AG10803 (cell line): ENCODE measurements around the gene AMIGO2.

Experiments
- DNase-seq: peaks from one replicate; pipeline ENCODE4 v3.0.0; 2010; ENCODE audit warnings: low read depth
- H3K4me3 ChIP-seq: 2 replicates; pipeline ENCODE4 v1.5.1; 2011; ENCODE audit warnings: mild to moderate bottlenecking, low read length, control low read depth
- CTCF ChIP-seq: conservative IDR thresholded peaks from 2 replicates; pipeline ENCODE4 v1.5.1; 2011; ENCODE audit warnings: mild to moderate bottlenecking, low read length, control low read depth, inconsistent platforms

AMIGO2 gene

GRCh38 chr12:47078733-47079467 is 859 bp downstream of the AMIGO2 start:
- no peak for TF ChIP-seq CTCF
- DNase-seq, result peak; percentile 49

GRCh38 chr12:47078086-47078395 is 1.7 kb downstream of the AMIGO2 start:
- DNase-seq, result no peak
- TF ChIP-seq CTCF, result no peak
- peak overlapping the region; percentile 80 for H3K4me3 ChIP-seq

More at GRCh38 chr12:47078733-47079467, 859 bp downstream of the AMIGO2 start:
- peak overlapping the region; percentile 80 for H3K4me3 ChIP-seq

DNA sequence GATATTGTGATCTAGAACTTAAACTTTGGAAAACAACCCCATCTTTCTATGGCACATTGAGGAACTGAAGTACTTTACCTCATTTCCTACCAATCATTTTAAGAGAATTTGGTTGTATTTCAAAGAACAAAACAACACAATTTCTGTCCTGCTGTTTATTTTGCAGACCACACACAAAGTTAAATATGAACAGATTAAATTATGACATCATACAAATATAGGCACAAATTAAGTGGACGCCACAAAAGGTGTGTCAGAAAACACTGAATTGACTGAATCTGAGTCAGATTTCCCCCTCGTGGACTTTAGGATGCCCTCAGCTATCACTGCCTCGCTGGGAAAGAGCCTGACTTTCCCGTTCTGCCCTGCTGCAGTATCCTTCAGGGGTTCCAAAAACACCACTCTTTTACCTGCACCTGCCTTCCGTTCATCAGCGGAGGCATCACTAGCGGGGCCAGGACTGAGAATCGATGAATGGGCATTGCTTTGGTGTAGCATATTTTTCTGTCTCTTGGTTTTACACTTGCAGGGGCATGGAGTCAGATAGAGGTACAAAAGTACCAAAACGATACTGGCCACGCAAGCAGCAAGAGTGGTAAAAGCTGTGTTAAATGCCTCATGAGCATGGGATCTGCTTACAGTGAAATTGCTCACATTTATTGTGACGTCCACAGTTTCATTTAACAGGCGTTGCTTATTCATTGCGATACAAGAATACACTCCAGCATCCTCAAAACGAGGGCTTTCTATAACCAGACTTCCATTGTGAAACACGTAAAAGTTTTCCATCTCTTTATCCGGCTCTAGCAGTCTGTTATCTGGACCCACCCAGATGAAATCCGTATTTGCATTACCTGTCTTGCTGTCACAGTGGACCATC is 2.3 kb downstream of the AMIGO2 start:
- no peak for TF ChIP-seq CTCF
- no peak for DNase-seq
- H3K4me3 ChIP-seq, result peak overlapping the region; percentile 80

DNA sequence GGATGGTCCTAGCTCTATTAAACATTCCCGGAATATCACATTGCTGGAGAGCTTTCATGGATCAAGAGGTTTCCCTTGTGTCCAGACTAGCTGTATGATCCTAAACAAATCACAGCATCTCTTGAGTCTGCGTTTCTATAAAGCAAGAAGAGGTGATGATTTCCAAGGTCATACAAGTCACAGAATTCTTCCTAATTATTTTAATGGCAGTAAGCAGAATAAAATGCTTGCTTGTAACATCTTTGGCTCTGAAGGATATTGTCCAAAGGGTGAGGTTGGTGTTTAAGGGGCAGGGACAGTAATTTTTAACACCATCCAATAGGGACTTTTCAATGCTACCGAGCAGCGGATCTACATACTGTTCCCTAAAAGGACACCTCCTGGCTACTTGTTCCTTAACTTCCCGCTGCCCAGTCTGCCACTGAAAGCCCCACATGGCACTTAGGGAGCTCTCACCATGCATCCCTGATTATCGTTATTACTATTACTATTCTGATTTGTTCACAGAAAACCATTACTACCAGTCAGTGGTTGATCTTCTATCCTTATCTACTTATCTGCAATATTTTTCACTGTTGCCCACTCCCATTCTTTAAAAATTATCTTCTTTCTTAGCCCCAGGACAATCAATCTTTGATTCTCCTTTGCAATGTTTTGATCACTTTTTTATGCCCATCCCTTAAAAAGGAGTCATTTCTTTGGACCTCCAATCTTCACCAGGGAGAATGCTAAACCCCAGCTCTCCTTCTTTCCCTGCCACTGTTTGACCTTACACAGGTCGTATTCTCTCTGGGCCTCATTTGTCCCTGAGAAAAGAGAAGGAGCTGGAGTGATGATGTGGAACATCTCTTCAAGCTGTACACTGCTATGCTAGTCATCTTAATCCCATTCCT is 4.3 kb downstream of the AMIGO2 start:
- DNase-seq, result no peak
- no peak for TF ChIP-seq CTCF
- no peak overlapping the region for H3K4me3 ChIP-seq

DNA sequence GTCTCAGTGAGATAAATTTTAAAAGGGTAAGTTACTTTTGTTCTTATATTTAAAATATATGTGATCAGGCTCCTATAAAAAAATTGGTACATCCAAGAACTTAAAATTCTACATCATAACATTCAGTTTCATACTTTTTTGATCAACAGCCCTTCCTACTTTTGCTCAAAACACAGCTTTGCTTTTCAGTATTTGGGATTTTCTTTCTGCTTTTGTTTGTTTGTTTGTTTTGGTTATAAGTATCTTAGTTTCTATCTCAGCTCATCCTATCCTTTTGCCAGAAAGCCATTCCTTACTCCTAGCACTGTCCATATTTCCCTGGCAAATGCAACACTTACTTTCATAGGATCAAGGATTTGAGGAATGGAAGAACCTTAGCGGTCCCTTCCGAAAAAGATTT is 5.0 kb downstream of the AMIGO2 start:
- no peak for TF ChIP-seq CTCF
- no peak overlapping the region for H3K4me3 ChIP-seq
- no peak for DNase-seq

DNA sequence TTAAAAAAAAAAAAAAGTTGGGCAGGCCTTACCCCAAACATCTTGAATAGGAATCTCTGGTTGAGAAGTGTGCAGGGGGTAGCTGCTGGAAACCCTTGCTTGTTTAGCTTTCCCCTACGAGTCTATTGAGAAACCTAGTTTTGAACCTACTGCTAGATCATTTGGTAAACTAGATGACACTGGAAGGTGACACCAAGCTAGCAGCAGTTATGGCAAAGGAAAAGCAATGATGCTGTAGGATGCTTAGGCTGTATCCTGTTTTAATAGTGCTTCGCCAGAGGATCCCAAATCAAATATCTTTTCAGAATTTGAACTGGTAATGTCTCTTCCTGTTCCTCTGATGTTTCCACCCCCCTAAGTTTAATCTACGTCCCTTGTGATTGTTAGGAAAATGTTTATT is 5.8 kb downstream of the AMIGO2 start:
- H3K4me3 ChIP-seq, result no peak overlapping the region
- DNase-seq, result no peak
- TF ChIP-seq CTCF, result no peak
